ENCODE data around the gene SIPA1L3.

DNA sequence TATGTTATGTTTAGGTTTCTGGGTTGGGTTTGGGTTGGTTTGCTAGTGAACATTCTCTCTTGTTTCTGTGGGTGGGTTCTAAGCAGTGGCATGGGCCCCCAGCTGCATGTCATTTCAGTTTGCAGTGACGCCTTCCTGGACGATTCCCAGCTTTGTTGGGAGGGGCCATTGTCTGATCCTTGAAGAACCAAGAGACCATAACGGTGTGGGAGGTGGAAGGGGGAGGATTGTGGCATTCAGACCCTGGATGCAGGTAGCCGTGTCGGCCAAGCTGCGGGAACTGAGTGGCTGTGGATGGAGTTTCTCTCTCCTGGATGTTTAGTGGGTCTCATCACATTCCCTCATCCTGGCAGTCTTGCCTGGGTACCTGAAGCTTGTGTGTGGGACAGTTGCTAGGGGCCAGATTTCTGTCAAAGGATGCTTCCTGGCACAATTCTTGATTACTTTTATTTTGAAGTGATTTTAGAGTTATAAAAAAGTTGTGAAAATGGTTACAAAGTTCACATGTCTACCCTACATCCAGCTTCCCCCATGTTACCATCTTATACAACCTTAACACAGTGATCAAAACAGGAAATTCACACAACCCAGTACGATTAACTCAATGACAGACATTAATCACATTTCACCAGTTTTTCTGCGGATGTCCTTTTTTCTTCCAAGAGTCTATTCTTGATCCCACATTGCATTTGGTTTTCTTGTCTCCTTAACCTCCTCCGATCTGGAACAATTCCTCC, 123.8 kb downstream of the SIPA1L3 start:
- TF ChIP-seq, protein P1, sequence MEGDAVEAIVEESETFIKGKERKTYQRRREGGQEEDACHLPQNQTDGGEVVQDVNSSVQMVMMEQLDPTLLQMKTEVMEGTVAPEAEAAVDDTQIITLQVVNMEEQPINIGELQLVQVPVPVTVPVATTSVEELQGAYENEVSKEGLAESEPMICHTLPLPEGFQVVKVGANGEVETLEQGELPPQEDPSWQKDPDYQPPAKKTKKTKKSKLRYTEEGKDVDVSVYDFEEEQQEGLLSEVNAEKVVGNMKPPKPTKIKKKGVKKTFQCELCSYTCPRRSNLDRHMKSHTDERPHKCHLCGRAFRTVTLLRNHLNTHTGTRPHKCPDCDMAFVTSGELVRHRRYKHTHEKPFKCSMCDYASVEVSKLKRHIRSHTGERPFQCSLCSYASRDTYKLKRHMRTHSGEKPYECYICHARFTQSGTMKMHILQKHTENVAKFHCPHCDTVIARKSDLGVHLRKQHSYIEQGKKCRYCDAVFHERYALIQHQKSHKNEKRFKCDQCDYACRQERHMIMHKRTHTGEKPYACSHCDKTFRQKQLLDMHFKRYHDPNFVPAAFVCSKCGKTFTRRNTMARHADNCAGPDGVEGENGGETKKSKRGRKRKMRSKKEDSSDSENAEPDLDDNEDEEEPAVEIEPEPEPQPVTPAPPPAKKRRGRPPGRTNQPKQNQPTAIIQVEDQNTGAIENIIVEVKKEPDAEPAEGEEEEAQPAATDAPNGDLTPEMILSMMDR (IDR thresholded peaks at IDR 0.05), result no peak
- no peak for TF ChIP-seq POLR2A (IDR thresholded peaks at IDR 0.05)

All from heart left ventricle (tissue), 13 donors.